Measurements from ENCODE around the gene ENTR1.

DNA sequence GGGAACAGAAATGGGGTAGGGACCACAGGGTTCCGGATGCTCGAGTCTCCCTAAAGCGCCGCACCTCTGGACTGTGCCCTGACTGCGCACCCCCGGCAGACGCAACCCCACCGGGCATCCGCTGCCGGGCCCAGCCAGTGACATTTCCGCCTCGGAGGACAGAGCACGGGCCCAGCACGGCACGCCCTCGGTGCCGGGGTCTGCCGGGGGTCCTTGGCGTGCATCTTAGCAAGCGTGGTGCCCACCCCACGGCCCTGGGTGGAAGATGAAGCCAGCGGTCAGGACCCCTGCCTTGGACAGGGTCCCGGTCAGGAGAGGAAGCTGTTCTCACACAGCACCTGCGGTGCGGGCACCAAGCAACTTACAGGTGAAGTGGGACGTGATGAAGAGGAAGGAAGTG is 22.2 kb upstream of the ENTR1 start:
- TF ChIP-seq, protein P1, sequence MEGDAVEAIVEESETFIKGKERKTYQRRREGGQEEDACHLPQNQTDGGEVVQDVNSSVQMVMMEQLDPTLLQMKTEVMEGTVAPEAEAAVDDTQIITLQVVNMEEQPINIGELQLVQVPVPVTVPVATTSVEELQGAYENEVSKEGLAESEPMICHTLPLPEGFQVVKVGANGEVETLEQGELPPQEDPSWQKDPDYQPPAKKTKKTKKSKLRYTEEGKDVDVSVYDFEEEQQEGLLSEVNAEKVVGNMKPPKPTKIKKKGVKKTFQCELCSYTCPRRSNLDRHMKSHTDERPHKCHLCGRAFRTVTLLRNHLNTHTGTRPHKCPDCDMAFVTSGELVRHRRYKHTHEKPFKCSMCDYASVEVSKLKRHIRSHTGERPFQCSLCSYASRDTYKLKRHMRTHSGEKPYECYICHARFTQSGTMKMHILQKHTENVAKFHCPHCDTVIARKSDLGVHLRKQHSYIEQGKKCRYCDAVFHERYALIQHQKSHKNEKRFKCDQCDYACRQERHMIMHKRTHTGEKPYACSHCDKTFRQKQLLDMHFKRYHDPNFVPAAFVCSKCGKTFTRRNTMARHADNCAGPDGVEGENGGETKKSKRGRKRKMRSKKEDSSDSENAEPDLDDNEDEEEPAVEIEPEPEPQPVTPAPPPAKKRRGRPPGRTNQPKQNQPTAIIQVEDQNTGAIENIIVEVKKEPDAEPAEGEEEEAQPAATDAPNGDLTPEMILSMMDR (IDR thresholded peaks at IDR 0.05), result no peak
- TF ChIP-seq EZH2 (IDR thresholded peaks at IDR 0.05; ENCODE audit: borderline replicate concordance, insufficient read depth, low read depth, low read length, poor library complexity, severe bottlenecking), result no peak

All from B cell (primary cell).